AG08396 (cell line): ENCODE measurements around the gene WDR76.
"Not testable (repeated sequence)": the region's sequence is repeated elsewhere in the genome, so short reads cannot be mapped to it uniquely, and the experiment has no call there.

ENCODE experiments used
- DNase-seq: peaks from one replicate; pipeline ENCODE4 v3.0.0; 2012; ENCODE audit warnings: low spot score, mixed read lengths

The WDR76 gene

DNA sequence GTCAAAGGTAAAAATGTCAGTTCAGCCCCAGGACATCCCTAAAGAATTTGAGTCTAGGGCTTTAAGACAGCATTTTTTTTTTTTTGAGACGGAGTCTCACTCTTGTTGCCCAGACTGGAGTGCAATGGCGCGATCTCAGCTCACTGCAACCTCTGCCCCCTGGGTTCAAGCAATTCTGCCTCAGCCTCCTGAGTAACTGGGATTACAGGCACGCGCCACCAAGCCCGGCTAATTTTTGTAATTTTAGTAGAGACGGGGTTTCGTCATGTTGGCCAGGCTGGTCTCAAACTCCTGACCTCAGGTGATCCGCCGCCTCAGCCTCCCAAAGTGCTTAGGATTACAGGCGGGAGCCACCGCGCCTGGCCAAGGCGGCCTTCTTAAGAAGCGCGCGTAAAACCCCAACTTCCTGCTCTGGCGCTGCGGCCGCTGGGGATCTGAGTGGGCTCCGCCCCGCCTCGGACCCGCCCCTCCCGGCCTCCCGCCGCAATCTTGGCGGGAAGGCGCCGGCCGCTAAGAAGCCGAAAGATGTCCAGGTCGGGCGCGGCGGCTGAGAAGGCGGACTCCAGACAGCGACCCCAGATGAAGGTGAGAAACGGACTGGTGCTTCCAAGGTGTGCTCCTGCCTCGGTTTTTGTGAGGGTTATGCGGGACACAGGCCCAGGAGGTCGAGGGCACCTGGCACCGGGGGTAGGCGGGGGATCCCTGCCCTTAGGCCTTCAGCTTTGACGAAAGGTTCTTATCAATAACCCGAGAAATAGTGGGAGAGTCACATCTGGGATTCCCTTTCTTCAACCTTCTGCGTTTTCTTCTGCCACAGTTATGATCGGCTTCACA, at the start of gene WDR76:
WDR76 (plus strand) TSS at position 495 of the 834 bp plus-strand sequence; CDS start at position 526, 31 bp downstream.
- peak; percentile 84 for DNase-seq

DNA sequence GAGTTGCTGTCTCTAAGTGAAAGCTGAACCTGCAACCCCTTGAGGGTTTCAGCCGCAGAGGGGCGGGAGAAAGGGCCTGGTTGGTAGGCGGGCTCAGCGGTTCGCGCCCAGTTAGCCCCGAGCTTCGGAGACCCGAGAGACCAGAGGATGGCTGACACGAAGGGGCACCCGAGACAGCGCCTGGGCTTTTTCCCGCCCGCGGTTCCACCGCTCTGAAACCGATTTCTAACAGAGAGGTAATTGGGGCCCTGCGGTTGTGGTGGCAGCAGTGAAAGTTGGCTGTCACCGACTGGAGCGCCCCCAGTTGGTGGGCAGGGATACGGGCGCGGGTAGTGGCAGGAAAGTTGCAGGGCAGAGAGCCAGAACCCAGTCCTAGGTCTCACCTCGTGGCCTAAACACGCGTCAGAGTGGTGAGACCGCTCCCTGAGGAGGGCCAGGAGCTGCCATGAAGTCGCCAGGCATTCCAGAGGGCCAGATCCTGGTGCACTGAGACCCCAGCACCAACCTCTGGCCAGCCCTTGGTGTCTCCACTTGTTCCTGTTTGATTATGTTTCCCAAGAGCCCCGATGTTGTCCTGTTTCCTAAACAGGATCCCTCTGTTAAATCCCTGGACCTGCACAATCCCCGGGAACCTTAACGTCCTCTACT, 49.4 kb upstream of the WDR76 start:
- peak; percentile 74 for DNase-seq

DNA sequence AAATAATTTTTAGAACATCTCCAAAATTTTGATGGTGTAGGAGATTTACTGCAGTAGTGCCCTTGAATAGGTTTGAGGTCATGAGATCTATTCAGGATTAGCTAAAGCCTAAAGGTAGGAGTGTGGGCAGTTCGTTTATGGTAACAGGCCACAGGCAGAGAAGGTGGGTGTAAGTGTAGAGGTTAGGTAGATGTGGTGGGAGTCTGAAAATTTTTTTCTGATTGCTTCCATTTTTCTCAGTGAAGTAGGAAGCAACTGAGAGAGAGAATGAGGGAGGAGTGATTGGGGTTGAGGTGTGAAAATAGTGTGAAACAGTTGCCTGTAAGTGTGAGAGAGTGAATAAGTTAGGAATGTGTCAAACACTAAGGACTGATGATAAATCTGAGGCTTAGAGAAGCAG, 47.8 kb upstream of the WDR76 start:
- no peak for DNase-seq

DNA sequence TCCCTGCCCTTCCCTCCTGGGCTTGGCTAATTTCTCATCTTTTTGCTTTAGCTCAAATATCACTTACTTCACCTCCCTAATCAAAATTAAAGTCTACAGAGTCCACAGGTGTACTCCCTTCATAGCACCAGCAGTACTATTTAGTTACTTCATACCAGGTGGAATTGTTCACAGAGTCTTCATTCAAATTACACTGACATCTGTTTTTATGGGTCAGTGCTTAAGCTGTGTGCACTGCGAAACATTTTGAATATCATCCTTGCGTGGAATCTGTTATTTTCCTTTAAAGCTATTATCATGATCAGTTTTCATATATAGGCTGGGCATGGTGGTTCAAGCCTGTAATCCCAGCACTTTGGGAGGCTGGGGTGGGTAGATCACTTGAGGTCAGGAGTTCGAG, 37.4 kb upstream of the WDR76 start:
- no peak for DNase-seq

DNA sequence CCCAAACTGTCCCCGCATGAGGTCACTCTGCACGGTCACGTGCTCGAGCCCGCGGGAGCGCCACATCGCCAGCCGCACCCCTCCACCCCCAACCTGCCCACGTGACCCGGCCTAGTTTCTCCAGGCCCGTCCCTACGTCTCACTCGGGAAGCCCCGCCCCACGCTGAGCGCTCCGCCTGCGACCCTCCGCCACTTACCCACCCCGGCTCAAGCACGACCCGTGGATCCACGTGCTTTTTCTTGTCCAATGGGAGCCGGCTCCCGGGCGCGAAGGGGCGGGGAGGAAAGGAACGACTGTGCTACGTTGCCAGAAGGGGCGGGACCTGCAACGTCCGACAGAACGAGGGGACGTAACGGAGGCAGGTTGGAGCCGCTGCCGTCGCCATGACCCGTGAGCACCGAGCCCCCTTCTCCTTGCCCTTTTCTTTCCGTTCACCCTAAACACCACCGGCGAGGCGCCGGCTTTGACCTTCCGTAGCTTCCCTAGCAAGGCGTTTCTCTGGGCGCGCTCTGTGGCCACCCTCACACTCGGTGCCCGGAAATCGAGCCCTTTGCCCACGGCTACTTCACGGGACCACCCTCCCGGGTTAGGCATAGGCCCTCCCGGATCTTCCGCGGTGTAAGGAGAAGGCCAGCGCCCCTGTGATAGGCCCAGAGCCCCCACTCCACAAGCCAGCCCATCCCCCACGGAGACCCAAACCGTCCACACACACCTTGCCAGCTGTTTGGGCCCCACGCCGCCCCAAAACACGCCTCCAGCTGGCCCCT, 34.6 kb upstream of the WDR76 start, which contains the start of gene SERF2:
SERF2 (plus strand) TSS at position 328 of the 768 bp plus-strand sequence; CDS start at position 385, 57 bp downstream.
- peak; percentile 98 for DNase-seq

DNA sequence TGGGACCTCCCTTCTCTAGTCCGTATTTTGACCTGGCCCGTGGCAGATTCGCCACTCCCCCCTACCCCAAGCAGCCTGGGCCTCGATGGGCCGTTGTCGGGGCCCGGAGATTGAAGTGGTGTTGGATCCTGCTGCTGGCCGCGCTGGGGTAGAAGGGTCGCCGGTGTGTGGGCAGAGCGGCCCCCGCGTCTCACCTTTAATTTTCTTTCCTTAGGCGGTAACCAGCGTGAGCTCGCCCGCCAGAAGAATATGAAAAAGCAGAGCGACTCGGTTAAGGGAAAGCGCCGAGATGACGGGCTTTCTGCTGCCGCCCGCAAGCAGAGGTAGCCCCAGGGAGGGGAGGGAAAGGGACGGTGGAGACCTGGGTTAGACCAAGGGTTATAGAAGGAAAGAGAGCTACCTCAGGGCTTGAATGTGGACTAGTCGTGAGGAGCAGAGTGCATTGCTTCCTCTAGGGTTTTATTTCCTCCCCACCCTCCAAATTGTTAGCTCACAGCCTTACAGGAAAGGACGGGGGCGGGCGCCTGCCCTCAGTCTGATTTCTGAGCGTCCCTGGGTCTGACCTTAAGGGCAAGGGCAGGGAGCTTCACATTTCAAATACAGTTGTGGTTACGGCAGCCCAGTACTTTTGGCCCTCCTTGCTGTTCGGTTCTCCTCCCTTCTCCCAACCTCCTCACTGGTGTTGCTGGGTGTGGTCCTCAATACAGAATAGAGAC, 33.9 kb upstream of the WDR76 start:
- peak; percentile 44 for DNase-seq

DNA sequence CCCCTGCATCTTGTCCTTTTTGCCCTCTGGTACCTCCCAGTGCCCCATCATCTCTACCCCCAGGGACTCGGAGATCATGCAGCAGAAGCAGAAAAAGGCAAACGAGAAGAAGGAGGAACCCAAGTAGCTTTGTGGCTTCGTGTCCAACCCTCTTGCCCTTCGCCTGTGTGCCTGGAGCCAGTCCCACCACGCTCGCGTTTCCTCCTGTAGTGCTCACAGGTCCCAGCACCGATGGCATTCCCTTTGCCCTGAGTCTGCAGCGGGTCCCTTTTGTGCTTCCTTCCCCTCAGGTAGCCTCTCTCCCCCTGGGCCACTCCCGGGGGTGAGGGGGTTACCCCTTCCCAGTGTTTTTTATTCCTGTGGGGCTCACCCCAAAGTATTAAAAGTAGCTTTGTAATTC, 33.2 kb upstream of the WDR76 start:
- no peak for DNase-seq

DNA sequence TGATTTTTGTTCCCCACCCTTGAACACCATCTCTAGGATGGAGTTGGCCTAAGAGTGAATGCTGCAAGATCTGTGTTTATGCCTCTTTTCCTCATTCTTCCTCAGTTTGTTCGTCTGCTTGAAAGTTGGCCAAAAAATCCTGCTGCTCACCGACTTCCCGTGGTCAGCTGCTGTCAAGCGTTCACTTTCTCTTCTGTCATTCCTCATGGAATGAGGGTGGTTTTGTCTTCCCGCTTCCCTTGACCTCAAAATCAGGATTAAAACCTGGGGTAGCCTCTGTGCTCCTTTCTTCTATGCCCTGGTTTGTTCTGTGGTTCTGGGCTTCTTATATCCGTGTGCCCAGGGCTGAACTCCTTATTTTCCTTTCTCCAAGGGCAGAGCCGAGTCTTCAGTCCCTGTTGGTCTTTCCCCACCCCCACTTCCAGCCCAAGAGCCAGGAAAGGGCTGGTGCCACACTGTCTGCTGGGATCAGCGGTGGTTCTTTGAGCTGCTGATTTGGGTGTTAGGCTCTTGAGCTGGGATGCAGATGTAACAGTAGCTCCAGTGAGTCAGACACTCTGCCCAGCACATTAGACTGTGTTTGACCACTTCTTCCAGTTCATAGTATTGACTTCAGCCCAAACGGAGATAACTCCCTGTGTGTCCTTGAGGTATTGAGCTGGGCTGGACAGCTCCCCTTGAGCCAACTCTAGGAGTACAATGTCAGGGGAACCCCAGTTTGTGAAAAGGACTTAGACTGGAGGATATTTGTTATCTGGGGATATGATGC, 32.3 kb upstream of the WDR76 start:
- DNase-seq, result peak; percentile 47

DNA sequence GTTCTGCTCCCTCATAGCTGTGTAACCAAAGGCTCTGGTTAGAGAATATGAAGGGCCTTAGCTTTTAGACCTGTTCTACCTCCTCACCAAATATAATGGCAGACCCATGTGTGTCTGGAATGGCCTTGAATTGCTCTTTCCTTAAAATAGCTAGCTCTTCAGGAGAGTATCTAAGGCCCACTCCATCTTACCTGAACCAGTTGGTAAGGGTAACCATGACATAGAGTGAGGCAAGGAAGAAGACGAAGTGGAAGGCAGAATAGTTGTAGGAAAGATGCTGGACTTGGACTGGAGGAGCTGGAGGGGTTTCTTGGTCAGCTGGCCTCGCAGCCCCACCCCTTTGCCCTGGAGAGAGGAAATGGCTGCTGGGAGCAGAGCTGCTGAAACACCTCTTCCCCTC, 31.6 kb upstream of the WDR76 start:
- DNase-seq, result no peak

DNA sequence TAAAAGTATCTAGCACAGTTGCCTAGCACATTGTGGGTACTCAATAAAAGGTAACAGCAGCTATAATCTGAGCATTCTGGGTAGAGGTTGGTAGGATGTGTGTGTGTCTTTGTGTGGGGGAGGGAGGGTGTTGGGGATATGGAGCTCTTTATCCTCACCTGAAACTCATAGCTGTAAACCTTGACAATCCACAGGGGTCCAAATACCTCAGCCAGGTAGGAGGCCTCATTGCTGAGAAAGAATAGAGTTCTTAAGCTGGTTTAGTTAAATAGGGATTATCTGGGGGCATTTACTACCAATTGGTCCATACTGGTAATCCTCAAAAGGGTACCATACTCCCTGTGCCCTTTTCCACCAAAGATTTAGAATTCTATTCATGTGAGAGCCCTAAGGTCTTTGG, 30.8 kb upstream of the WDR76 start:
- DNase-seq, result no peak

DNA sequence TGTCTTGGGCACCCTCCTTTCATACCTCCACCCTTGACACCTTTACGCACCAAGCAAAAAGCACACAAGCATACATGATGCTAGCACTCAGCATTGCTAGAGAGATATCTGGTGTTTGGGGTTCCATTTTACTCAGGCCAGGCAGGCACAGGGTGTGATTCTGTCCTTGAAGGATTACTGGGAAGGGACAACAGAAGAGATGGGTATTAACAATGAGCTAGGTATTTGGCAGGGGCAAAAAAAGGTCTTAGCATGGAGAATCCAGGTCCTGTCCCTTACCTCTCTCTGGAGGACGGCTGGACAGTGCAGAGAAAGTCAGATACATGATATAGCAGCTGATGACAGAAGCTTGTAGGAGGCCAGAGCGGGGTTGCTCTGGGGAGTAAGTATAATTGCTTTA, 30.2 kb upstream of the WDR76 start:
- no peak for DNase-seq

DNA sequence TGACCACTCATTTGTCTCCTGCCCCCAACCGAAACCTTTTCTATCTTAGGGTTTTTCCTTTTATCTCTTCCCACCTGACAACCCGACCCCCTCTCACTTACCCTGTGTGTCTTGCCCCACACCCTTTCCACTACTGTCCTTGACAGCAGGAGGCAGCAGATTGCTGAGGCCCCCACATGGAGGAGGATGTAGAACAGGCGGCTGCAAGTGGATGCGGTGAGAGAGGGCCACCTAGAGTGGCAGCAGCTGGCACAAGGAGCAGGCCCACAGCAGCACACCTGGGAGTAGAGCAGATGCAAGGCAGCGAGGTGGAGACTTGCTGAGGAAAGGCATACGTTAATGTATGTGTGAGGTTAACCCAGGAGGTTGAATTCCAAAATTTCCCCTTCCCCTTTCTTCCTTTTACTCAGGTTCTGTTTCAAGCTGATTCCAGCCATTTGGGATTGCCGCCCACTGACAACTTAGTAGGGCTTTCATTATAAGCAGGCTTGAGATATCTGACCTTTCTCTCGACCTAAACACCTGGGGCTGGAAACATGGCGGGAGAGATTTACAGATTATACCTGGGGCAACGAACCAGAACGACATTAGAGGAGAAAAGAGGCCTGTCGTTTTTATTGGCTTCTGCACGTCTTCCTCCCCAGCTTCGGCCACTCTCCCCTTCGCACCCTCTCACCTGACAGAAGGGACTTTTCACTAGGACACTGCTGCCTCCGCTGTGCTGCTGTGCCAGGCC, 27.4 kb upstream of the WDR76 start:
- DNase-seq, result no peak

DNA sequence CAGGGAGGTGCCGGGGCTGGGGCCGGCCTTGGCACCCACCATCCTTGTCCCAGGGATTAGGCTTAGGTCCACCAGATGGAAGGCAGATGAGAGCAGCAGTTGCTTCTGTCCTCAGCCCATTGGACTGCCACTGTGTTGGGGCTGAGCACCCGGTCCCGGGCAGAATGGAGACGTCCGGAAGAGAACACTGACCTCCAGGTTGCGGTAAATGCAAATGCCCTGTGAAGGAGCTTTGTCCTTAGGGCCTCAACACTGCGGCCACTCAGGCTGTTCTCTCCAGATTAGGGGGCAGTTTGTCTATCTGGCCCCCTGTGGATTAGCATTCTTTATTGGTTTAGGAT, 26.9 kb upstream of the WDR76 start, which contains the start of gene SERINC4:
SERINC4 (minus strand) TSS at position 276 of the 341 bp plus-strand sequence; CDS start at position 42, 234 bp downstream.
- no peak for DNase-seq

DNA sequence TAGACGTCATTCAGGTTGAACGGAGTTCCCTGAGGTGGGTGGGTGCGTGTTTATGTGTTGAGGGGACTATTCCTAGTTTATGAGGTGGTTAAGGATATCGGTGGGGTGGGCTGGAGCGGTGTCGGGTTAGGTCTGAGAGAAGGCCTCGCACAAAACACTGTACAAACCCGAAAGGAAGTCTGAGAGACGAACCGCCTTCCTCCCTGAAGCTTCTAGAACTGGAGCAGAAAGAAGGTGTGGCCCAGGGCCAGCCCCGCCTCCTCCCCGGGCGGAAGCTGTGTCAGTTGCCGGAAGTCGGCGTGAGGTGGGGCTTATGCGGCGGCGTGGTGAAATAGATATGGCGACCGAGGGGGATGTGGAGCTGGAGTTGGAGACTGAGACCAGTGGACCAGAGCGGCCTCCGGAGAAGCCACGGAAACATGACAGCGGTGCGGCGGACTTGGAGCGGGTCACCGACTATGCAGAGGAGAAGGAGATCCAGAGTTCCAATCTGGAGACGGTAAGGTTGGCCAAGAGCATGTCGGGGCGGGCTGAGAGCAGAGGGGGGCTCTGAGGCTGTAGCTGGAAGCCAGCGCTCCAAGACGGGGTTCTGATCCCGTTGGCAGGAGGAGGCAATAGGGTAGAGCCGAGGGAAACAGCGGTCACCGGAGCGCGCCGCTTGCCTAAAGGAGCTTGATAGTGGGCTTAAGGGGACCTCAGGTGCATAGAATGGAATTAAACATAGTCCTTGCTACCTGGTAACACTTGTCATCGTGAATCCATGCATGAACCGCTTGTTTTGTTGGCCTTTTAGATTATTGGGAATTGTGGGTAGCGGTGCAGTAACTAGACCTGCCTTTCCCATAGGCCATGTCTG, 26.3 kb upstream of the WDR76 start, which contains the start of gene HYPK:
HYPK (plus strand) TSS at position 314 of the 856 bp plus-strand sequence; CDS start at position 338, 24 bp downstream.
- DNase-seq, result peak; percentile 83

DNA sequence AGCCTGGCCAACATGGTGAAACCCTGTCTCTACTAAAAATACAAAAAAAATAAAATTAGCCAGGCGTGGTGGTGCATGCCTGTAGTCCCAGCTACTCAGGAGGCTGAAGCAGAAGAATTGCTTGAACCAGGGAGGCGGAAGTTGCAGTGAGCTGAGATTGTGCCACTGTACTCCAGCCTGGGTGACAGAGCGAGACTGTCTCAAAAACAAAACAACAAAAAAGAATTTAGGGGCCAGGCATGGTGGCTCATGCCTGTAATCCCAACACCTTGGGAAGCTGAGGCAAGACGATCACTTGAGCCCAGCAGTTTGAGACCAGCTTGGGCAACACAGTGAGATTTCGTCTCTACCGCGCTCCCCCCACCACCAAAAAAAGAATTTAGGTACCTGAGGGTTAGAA, 24.1 kb upstream of the WDR76 start:
- DNase-seq, result not testable (repeated sequence)

DNA sequence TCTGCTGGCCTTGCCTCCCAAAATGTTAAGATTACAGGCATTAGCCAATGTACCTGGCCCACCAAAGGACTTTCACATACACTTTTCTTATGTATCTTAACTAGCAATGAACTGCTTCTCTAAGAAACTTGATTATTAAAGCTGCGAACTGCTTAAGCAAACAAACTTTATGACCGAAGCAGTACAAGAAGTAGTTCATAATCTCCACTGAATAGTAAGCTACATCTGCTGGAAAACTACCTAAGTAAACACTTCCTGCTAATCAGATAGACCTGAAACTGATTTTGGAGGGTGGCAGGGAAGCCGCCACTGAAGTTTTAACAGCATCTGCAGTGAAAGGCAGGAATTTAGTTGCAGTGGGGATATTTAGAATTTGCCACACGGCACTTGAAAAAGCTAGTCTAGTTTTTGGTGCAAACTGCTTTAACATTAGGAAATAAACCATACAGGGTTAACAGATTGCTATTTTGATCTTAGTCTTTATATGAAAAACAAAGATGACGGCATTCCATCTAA, 18.3 kb upstream of the WDR76 start:
- DNase-seq, result no peak

DNA sequence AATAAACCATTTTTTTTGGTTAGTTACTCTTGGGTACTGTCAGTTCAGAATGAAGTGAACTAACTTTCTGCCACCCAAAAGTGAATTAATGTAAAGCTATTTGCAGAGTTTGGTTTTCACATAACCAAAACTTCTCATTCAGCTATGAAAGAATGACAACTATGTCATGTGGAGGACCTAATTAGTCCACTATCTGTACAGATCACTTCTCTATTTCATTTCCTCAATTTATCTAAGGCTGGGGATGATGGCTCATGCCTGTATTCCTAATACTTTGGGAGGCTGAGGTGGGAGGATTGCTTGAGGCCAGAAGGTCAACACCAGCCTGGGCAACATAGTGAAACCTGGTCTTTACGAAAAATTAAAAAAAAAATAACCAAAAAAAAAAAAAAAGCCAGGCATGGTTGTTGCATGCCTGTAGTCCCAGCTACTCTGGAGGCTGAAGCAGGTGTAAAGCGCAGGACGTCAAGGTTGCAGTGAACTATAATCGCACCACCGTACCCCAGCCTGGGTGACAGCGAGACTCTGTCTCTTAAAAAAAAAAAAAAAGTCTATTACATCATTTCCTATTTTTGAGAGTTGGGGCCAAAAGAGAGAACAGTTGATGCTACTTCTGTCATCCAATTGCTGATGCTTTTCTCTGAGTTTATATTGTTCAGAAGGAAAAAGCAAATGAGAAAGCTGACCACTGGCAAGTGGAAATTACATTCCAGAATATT, 17.7 kb upstream of the WDR76 start:
- no peak for DNase-seq

DNA sequence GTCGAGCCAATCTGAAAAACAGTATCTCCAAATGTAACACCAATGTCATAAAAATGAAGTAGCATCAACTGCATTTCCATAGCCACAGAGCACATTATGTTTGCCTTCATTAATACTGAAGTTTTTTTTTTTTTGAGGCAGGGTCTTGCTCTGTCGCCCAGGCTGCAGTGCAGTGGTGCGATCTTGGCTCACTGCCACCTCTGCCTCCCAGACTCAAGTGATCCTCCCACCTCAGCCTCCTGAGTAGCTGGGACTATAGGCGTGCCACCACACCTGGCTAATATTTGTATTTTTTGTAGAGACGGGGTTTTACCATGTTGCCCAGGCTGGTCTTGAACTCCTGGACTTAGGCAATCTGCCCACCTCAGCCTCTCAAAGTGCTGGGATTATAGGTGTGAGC, 11.7 kb upstream of the WDR76 start:
- not testable (repeated sequence) for DNase-seq
